ENCODE measurements around the gene TRABD2A.

DNA sequence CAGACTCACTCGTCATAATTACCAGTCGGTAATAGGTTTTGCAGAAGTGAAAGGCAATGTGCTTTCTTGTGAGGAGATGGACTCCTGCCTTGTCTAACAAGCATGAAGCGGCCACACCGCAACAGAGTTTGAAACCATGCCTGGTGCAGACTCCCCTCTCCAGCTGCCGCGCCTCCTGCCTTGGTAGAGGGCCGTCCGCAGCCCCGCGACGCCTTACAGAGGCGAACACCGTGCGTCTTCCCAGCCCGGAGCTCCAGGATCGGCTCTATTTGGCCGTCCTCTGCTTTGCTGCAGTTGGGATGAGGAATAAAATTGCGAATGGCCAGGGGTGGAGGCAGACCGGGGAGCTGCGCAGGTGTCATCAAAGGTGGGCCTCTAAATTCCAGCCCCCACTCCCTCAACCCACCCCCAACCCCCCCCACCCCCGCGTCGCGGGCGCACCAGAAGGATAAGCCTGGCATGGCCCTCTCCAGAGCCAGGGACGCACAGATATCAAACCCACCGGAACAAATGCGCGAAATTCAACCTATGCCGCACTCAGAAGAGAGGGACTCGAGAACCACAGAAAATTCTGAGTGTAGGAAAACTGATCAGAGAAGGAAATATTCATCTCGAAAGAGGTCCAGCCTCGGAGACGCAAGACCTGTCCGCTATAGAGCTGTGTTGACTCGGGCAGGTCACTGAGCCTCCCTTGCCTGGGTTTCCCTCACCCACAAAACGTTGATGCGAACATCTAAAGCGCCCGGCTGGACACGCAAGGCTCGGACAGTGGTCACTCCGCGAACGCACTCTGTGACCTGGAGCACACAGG, 1.1 kb downstream of the TRABD2A start:
- TF ChIP-seq POLR2AphosphoS5 (IDR thresholded peaks at IDR 0.05; ENCODE audit: borderline replicate concordance, low read depth, low read length) = no peak
- no peak for TF ChIP-seq EZH2 (IDR thresholded peaks at IDR 0.05)
- TF ChIP-seq FOXP2 (optimal IDR thresholded peaks at IDR 0.05; ENCODE audit: control extremely low read depth, extremely low read length, insufficient read depth) = no peak
